Astrocyte (in vitro differentiated cells and primary cell): ENCODE results near the gene ARHGAP44.

Source experiments
- EZH2 ChIP-seq: IDR thresholded peaks from 2 replicates; pipeline ENCODE4 v1.6.1; 2012; ENCODE audit warnings: mild to moderate bottlenecking, low read length, inconsistent platforms; ENCODE audit not compliant: insufficient read depth
- TF ChIP-seq, protein P1 (sequence below): IDR thresholded peaks from 2 replicates; pipeline ENCODE4 v1.5.1; 2011; ENCODE audit warnings: low read depth, mild to moderate bottlenecking, inconsistent platforms, low read length, moderate library complexity; ENCODE audit not compliant: insufficient read depth

DNA sequence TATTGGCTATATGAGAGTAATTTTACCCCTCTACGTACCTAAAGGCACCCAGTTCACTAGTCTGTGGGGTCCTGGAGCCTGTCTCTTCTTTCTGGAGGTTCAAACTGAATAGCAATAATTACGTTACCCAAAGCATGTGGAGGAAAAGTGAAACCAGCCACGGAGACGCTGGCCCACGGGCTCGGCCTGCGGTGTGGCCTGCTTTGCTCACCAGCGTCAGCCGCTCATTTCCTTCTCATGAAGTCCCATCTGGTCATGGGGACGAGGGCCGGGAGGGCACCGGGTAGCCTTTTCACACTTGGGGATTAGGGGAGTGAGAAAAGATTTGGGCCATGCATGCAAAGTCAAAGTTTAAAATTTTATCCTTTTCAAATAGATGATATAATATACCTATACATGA, 201.6 kb downstream of the ARHGAP44 start:
- TF ChIP-seq, protein P1, sequence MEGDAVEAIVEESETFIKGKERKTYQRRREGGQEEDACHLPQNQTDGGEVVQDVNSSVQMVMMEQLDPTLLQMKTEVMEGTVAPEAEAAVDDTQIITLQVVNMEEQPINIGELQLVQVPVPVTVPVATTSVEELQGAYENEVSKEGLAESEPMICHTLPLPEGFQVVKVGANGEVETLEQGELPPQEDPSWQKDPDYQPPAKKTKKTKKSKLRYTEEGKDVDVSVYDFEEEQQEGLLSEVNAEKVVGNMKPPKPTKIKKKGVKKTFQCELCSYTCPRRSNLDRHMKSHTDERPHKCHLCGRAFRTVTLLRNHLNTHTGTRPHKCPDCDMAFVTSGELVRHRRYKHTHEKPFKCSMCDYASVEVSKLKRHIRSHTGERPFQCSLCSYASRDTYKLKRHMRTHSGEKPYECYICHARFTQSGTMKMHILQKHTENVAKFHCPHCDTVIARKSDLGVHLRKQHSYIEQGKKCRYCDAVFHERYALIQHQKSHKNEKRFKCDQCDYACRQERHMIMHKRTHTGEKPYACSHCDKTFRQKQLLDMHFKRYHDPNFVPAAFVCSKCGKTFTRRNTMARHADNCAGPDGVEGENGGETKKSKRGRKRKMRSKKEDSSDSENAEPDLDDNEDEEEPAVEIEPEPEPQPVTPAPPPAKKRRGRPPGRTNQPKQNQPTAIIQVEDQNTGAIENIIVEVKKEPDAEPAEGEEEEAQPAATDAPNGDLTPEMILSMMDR: no peak
- TF ChIP-seq EZH2: no peak
